Measurements from ENCODE around the gene ZNF214.
A peak's percentile ranks its signal among the peaks of the same experiment; 100 is the strongest.

ZNF214 gene

DNA sequence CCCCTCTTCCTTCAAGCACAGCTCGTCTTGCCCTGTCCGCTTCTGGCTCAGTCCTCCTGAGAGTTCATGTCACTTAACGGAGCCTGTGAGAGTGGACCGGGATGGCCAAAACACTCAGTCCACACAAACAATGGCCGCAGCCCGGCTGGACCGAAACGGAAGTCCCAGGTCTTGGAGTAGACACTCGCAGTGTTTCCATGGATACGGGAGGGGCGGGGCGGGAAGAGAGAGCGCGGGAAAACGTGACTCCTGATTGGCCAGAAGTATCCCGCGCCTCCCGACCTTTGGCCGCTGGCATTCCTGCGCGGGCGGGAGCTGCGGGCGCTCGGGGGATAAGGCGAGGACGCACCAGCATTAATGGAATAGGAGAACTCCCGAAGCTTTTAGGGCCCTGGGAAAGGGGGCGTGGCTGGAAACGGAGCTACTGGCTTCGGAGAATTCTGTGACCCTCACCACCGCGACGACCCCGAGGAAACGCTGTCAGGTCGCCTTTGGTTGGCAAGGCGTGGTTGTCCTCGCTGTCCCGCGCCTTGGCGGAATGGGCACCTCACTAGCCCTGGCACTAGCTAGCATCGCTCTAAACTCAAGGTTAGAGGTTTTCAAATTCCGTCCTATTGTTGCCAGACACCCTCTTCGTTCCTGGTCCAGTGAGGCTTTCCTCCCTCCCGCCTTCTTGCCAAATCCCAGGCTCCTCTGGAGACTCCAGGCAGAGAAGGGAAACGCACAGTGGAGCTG is at the start of gene ZNF214, which contains the start of gene NLRP14:
Gene ZNF214 (minus strand): TSS at position 164 of the 735 bp plus-strand sequence. CDS start 17,511 bp downstream, outside the sequence.
Gene NLRP14 (plus strand): TSS at position 297 of the 735 bp plus-strand sequence. CDS start 18,108 bp downstream, outside the sequence.
- H3K9me3 ChIP-seq (ENCODE audit: severe bottlenecking) = no peaks in the 10 kb centered on the region
- peaks cover 4% of the 10 kb centered on the region for H3K4me1 ChIP-seq (ENCODE audit: insufficient read depth, poor library complexity, severe bottlenecking)
- H3K36me3 ChIP-seq (ENCODE audit: low read depth) = no peaks in the 10 kb centered on the region
- H3K27me3 ChIP-seq (ENCODE audit: insufficient read depth, poor library complexity, severe bottlenecking) = peaks cover 3% of the 10 kb centered on the region
- TF ChIP-seq, protein P1, sequence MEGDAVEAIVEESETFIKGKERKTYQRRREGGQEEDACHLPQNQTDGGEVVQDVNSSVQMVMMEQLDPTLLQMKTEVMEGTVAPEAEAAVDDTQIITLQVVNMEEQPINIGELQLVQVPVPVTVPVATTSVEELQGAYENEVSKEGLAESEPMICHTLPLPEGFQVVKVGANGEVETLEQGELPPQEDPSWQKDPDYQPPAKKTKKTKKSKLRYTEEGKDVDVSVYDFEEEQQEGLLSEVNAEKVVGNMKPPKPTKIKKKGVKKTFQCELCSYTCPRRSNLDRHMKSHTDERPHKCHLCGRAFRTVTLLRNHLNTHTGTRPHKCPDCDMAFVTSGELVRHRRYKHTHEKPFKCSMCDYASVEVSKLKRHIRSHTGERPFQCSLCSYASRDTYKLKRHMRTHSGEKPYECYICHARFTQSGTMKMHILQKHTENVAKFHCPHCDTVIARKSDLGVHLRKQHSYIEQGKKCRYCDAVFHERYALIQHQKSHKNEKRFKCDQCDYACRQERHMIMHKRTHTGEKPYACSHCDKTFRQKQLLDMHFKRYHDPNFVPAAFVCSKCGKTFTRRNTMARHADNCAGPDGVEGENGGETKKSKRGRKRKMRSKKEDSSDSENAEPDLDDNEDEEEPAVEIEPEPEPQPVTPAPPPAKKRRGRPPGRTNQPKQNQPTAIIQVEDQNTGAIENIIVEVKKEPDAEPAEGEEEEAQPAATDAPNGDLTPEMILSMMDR (IDR thresholded peaks at IDR 0.05; ENCODE audit: poor library complexity, severe bottlenecking) = no peak
- ATAC-seq (ENCODE audit: low read depth) (peak; percentile 96), DNase-seq (ENCODE audit: low spot score) (peak; percentile 89)
- peak within 1 kb of the TSS; percentile 7 for H3K27ac ChIP-seq (ENCODE audit: poor library complexity, severe bottlenecking)
- H3K4me3 ChIP-seq (ENCODE audit: severe bottlenecking) = peak within 1 kb of the TSS; percentile 49

DNA sequence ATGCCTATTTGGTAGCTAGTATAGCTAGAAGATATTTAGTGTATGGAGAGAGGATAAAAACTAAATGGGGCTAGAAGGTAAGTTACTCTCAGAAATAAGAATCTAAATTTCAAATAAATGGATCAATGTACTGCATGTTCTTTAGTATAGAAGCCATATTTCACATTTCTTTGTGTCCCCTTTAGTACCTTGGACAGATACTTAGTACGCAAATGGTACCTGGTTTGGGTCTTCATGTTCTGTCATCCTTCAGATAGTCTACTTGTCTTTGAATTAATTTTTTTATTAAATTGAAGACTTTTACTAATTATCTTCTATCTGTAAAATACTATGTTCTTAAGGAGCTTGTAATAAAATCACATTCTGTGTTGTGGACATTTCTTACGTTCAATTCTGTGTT is 42.4 kb upstream of the ZNF214 start:
- H3K27me3 ChIP-seq (ENCODE audit: insufficient read depth, poor library complexity, severe bottlenecking) = no peaks in the 10 kb centered on the region
- no peaks in the 10 kb centered on the region for H3K36me3 ChIP-seq (ENCODE audit: low read depth)
- H3K4me3 ChIP-seq (ENCODE audit: severe bottlenecking) = no peak overlapping the region
- no peak overlapping the region for H3K27ac ChIP-seq (ENCODE audit: poor library complexity, severe bottlenecking)
- DNase-seq (ENCODE audit: low spot score) (no peak), ATAC-seq (ENCODE audit: low read depth) (no peak)
- no peaks in the 10 kb centered on the region for H3K9me3 ChIP-seq (ENCODE audit: severe bottlenecking)
- no peaks in the 10 kb centered on the region for H3K4me1 ChIP-seq (ENCODE audit: insufficient read depth, poor library complexity, severe bottlenecking)
- TF ChIP-seq, protein P1 (IDR thresholded peaks at IDR 0.05; ENCODE audit: poor library complexity, severe bottlenecking) = no peak

DNA sequence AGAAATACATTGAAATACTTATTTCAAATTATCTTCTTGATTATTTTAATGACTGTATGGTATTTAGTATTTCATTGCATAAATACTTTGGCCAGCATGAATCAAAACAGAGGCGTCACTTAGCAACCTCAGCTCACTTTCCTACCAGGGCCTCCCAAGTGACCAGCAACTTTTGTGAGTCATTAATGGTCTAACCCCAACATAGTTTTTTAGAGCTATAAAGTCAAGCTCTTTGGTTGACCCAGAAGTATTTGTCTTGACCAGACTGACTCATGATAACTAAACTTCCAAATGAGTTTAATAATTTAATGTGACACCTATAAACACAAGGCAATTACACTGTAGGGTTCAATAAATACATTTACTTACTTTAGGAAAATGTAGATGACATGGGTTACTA is 40.7 kb upstream of the ZNF214 start:
- H3K9me3 ChIP-seq (ENCODE audit: severe bottlenecking) = no peaks in the 10 kb centered on the region
- no peak overlapping the region for H3K4me3 ChIP-seq (ENCODE audit: severe bottlenecking)
- H3K27ac ChIP-seq (ENCODE audit: poor library complexity, severe bottlenecking) = no peak overlapping the region
- H3K36me3 ChIP-seq (ENCODE audit: low read depth) = no peaks in the 10 kb centered on the region
- TF ChIP-seq, protein P1 (IDR thresholded peaks at IDR 0.05; ENCODE audit: poor library complexity, severe bottlenecking) = no peak
- H3K4me1 ChIP-seq (ENCODE audit: insufficient read depth, poor library complexity, severe bottlenecking) = no peaks in the 10 kb centered on the region
- no peaks in the 10 kb centered on the region for H3K27me3 ChIP-seq (ENCODE audit: insufficient read depth, poor library complexity, severe bottlenecking)
- ATAC-seq (ENCODE audit: low read depth) (no peak), DNase-seq (ENCODE audit: low spot score) (no peak)

DNA sequence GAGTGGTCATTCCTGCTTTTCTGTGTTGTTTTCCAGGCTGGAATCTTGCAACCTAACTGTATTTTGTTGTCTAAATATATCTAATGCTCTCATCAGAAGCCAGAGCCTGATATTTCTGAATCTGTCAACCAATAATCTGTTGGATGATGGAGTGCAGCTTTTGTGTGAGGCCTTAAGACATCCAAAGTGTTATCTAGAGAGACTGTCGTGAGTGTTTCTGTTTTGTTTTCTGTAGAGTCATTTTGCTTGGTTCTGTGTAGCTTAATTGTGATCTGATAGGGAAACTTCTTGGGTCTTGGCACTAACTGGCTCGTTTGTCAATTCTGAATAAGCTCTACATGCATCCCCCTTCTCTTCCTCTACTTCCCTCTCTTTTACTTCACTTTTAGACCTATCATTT is 37.5 kb upstream of the ZNF214 start:
- H3K36me3 ChIP-seq (ENCODE audit: low read depth) = no peaks in the 10 kb centered on the region
- DNase-seq (ENCODE audit: low spot score) (no peak), ATAC-seq (ENCODE audit: low read depth) (no peak)
- H3K27me3 ChIP-seq (ENCODE audit: insufficient read depth, poor library complexity, severe bottlenecking) = no peaks in the 10 kb centered on the region
- no peak overlapping the region for H3K4me3 ChIP-seq (ENCODE audit: severe bottlenecking)
- TF ChIP-seq, protein P1 (IDR thresholded peaks at IDR 0.05; ENCODE audit: poor library complexity, severe bottlenecking) = no peak
- no peak overlapping the region for H3K27ac ChIP-seq (ENCODE audit: poor library complexity, severe bottlenecking)
- no peaks in the 10 kb centered on the region for H3K4me1 ChIP-seq (ENCODE audit: insufficient read depth, poor library complexity, severe bottlenecking)
- no peaks in the 10 kb centered on the region for H3K9me3 ChIP-seq (ENCODE audit: severe bottlenecking)
